ENCODE results near the gene PYDC2.

PYDC2 gene

DNA sequence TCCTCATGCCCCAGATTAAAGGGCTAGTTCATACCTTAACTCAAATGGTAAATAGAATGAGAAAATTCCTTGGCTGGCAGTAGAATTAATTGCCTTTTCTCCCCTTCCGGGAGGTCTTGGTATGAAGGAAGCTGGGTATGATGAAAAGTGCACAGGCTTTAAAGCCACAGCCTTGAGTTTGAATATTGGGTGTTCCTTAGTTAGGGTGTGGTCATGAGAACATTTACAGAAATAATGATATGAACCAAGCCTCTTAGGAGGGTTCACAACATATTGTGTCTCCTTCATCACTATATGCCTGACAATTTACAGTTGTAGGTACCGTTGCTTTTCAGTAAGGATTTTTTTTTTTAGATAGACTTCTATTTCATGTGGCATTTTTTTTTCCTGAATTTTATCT, 48.1 kb downstream of the PYDC2 start:
- Histone ChIP-seq H3F3A (ENCODE audit: insufficient read depth, low read length) (no peaks in the 10 kb centered on the region), H3K4me1 (ENCODE audit: low read length) (no peaks in the 10 kb centered on the region), H4K20me1 (ENCODE audit: insufficient read depth, low read length) (no peaks in the 10 kb centered on the region), H3K9ac (ENCODE audit: low read length) (no peak overlapping the region), H3K9me2 (replicated peaks; ENCODE audit: insufficient read depth, low read length) (no peaks in the 10 kb centered on the region), H3K79me2 (ENCODE audit: low read length) (no peaks in the 10 kb centered on the region), H3K36me3 (replicated peaks; ENCODE audit: insufficient read depth, low read length) (no peaks in the 10 kb centered on the region), H3K27ac (ENCODE audit: low read length) (no peak overlapping the region), H3K4me3 (ENCODE audit: low read length) (no peak overlapping the region), H3K27me3 (replicated peaks; ENCODE audit: insufficient read depth, low read length) (no peaks in the 10 kb centered on the region), H3K9me3 (replicated peaks; ENCODE audit: insufficient read depth, low read length) (no peaks in the 10 kb centered on the region), H2AFZ (ENCODE audit: low read length) (no peak overlapping the region), H3K4me2 (ENCODE audit: low read depth, low read length) (no peak overlapping the region)
- no peak for DNase-seq
- TF ChIP-seq EZH2 (optimal IDR thresholded peaks at IDR 0.05; ENCODE audit: low read depth, low read length) = no peak
- TF ChIP-seq, protein P1, sequence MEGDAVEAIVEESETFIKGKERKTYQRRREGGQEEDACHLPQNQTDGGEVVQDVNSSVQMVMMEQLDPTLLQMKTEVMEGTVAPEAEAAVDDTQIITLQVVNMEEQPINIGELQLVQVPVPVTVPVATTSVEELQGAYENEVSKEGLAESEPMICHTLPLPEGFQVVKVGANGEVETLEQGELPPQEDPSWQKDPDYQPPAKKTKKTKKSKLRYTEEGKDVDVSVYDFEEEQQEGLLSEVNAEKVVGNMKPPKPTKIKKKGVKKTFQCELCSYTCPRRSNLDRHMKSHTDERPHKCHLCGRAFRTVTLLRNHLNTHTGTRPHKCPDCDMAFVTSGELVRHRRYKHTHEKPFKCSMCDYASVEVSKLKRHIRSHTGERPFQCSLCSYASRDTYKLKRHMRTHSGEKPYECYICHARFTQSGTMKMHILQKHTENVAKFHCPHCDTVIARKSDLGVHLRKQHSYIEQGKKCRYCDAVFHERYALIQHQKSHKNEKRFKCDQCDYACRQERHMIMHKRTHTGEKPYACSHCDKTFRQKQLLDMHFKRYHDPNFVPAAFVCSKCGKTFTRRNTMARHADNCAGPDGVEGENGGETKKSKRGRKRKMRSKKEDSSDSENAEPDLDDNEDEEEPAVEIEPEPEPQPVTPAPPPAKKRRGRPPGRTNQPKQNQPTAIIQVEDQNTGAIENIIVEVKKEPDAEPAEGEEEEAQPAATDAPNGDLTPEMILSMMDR (IDR thresholded peaks at IDR 0.05; ENCODE audit: low read length) = no peak
- no peak for TF ChIP-seq EZH2phosphoT487 (IDR thresholded peaks at IDR 0.05; ENCODE audit: low read length)

Measured in MM.1S (cell line).